Activated T-cell treated with anti-CD3 and anti-CD28 coated beads for 4 hours (primary cell): ENCODE data around the gene MYRFL.
"Not testable (repeated sequence)": the region's sequence is repeated elsewhere in the genome, so short reads cannot be mapped to it uniquely, and the experiment has no call there.

ENCODE experiments used
- DNase-seq: peaks from one replicate; pipeline ENCODE4 v3.0.0-alpha.2; 2020

The MYRFL gene

DNA sequence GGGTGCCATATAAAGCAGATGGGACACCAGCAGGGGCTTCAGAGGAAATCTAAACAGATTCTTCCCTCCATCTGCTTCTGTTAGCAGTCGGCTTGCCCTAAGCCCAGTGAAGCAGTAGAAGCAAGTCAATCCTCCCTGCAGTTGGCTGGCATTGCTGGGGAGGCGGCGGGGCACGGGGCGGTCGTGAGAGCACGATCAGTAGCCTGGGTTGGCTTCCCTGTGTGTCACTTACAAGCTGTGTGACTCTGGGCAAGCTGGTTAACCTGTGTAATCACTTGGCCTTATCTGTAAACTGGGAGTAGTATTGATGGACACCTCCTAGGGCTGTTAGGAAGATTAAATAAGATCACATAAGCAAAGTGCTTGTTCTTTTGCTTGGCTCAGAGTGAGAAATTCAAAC, 19.4 kb downstream of the MYRFL start:
- DNase-seq, result no peak

GRCh38 chr12:69844836-69845235, 19.8 kb downstream of the MYRFL start:
- no peak for DNase-seq

DNA sequence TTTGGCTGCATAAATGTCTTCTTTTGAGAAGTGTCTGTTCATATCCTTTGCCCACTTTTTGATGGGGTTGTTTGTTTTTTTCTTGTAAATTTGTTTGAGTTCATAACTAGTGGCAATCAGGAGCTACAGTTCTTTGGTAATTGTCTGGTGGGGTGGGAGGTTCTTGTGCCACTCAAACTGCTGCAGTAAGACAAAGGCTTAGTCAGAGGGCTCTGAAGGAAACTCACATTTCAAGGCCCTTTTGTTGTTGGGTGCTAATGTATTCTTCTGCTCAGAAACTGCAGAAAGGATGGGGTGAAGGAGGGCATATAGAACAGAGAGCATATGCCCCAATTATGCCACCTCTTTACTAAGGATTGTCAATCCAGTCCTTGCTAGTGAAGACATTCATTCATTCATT, 21.9 kb downstream of the MYRFL start:
- no peak for DNase-seq

GRCh38 chr12:69851976-69852375, 26.9 kb downstream of the MYRFL start:
- DNase-seq, result no peak

DNA sequence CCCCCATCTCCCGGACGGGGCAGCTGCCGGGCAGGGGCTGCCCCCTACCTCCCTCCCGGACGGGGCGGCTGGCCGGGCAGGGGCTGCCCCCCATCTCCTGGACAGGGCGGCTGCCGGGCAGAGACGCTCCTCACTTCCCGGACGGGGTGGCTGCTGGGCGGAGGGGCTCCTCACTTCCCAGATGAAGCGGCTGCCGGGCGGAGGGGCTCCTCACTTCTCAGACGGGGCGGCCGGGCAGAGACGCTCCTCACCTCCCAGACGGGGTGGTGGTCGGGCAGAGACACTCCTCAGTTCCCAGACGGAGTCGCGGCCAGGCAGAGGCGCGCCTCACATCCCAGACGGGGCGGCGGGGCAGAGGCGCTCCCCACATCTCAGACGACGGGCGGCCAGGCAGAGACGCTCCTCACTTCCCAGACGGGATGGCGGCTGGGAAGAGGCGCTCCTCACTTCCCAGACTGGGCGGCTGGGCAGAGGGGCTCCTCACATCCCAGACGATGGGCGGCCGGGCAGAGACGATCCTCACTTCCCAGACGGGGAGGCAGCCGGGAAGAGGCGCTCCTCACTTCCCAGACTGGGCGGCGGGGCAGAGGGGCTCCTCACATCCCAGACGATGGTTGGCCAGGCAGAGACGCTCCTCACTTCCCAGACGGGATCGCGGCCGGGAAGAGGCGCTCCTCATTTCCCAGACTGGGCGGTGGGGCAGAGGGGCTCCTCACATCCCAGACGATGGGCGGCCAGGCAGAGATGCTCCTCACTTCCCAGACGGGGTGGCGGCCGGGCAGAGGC, 28.3 kb downstream of the MYRFL start:
- not testable (repeated sequence) for DNase-seq

GRCh38 chr12:69866698-69867097, 41.7 kb downstream of the MYRFL start:
- no peak for DNase-seq

GRCh38 chr12:69868695-69869094, 43.7 kb downstream of the MYRFL start:
- DNase-seq, result no peak

DNA sequence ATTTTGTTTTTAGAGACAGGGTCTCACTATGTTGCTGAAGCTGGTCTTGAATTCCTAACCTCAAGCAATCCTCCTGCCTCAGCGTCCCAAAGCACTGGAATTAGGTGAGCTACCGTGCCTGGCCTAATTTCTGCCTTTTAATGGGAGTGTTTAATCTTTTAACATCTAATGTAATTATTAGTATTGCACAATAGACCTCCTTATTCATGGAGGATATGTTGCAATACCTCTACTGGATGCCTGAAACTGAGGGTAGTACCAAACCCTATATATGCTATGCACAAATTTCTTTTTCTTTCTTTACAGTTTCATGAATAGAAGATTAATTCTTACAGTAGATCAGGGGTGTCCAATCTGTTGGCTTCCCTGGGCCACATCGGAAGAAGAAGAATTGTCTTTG, 47.8 kb downstream of the MYRFL start:
- DNase-seq, result no peak

- no peak for DNase-seq
These were observed 48.4 kb downstream of the MYRFL start for GRCh38 chr12:69873429-69873828.

GRCh38 chr12:69874606-69875005, 49.6 kb downstream of the MYRFL start:
- no peak for DNase-seq

GRCh38 chr12:69875416-69875935, 50.4 kb downstream of the MYRFL start:
- no peak for DNase-seq

- peak; percentile 50 for DNase-seq
These were observed 54.3 kb downstream of the MYRFL start for GRCh38 chr12:69879007-69879960.

GRCh38 chr12:69880571-69880970, 55.5 kb downstream of the MYRFL start:
- no peak for DNase-seq

DNA sequence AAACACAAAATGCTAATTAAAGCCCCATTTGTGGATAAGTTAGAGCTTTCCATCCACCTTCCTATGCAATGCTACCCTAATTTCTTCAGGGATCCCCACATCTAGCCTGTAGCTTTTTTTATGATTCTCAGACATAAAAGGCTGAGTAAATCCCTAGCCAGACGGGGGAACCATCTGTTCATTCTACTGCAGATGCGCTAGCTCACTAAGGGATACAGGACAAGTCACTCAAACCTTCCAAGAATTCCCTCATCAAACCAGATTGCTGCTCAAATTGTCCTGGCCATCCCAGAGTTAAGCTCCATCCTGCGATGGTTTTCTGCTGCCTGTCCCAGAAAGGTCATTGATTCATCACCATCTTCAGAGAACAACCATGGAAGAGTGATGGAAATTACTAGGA, 56.7 kb downstream of the MYRFL start:
- no peak for DNase-seq

DNA sequence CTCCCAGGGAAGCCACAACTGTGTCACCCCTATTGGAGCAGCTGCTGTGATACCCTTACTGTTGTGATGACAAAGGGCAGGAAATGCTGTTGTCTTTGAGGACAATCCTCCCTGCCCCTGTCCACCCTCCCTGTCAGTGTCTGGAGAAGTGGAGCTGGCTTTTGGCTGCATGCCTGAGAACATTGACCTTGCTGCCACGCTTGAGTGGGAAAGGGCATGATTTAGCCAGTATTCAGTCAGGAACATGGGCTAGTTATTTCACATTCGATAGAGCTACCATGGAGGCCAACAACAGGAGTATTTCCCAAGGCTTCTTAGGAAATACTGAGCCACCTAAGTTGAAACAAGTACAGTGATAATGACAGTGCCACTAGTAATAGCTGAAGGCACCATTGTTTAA, 59.4 kb downstream of the MYRFL start:
- no peak for DNase-seq

DNA sequence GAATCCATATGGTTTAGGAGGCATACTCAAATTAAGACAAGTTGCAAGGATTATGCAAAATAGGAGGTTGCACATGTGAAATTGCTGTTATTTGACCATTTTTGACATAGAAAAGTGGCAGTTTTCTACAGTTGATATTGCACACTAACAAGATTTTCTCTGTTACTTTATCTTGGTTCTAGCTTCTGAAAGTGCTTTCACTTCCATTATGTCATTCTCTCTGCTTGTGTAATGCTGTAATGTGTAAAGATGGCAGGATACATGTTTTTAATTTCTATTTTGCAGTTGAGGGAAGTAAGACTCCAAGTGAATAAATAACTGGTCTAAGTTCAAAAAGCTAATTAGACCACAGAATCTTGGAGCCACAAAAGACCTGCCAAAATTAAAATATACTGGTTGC, 60.6 kb downstream of the MYRFL start:
- DNase-seq, result no peak

- DNase-seq, result no peak
These were observed 61.1 kb downstream of the MYRFL start for GRCh38 chr12:69886109-69886508.

DNA sequence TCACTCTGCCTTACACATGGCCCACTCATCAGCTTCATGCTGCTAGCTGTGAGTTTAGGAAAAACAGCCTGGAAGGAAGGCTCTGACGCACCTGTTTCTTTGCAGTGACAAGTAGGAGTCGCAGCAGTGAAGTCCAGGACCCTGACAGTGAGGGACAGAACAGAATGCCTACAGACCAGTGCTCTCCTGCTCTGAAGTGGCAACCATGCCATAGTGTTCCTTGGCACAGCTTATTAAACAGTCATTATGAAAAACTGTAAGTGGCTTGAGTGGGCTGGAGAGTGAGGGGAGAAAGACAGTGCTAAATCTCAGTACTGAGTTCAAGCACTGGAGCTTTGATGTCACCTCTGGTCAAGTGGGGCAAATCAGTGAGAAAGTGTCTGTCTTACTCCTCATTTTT, 61.7 kb downstream of the MYRFL start:
- DNase-seq, result no peak

GRCh38 chr12:69888901-69889300, 63.9 kb downstream of the MYRFL start:
- DNase-seq, result no peak

DNA sequence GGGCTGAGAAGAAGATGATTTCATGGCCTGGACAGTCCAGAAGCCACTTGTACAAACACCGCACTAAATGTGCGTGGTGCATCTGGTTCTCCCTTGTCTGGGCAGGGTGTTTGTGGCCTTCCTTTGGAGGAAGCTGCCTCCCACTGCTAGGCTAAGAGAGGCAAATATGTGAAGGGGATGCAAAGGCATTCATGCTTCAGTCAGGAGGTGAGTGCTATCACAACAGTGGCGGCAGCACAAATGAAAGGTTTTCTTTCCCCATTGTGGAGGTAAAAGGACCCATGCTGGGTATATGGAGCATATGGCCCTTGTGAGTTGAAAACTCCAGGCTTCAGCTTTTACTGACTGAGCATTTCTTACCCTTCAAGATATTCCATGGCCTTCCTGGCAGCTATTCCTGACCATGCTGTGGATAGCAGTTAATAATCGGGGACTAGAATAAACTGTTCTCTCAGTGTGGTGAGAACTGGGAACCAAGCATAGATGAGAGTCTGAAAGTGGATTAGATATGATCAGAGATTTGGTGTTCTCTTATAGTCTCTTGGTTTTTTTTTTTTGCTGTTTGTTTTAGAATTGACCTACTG, 69.9 kb downstream of the MYRFL start:
- no peak for DNase-seq

DNA sequence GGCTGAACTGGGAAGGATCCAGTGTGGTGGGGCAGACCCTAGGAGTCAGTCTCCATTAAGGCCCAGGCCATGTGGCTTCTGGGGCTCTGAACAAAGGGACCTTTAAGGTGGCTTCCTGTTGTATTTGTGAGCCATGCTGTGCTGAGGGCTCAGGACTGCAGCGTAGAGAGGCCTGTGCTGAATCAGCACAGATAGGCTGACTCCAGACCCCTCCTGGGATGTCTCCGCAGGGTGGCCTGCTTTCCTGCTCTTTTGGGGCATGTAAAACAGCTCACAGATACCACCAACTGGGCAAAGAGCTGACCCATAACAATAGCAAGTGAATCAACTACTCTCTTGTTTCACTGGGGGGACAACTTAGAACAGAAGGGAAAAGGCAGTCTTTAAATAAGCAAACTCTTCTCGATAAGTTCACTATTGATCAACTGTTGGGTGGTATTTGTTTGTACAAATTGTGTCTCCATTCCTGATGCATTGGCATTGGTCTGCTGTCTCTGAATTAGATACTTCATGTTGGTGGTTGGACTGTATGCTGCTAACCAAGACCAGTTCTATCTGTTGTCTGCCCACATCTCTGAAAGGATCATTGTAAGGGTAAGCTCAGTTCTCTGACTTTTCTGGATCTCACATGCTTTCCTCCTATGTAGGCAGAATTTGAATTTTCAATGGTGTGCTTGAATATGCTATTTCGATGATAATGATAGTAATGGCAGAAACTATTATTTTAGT, 71.8 kb downstream of the MYRFL start:
- no peak for DNase-seq

- DNase-seq, result no peak
These were observed 72.7 kb downstream of the MYRFL start for GRCh38 chr12:69897744-69898143.

GRCh38 chr12:69898236-69898635, 73.2 kb downstream of the MYRFL start:
- no peak for DNase-seq
